IMR-90 (cell line): Measurements from ENCODE around the gene SRGAP3. TPM values are rescaled to one million over a fixed set of nuclear protein-coding genes. Genes with fewer than 3 reads are reported as not detected.

Experiments used
- ATAC-seq: fragments of 200-7000 bp; cut with Tn5 transposase; 2 replicates; pipeline ENCODE4 v1.9.1; 2020; ENCODE audit warnings: low read depth, mild to moderate bottlenecking, moderate library complexity
- BruUV-seq: library from RNA; stranded (reverse); fragments of 400-500 nt; replicated peaks from 2 replicates; lab custom pipeline; 2021; lab: Mats Ljungman, UMichigan
- CTCF ChIA-PET: fragments of 300-600 bp; formaldehyde crosslinking; extraction: SDS; loops from one replicate; lab custom pipeline; 2021; ENCODE audit warnings: antibody characterized with exemption; lab: Yijun Ruan, JAX
- POLR2A ChIA-PET: fragments of 300-600 bp; sonication (Branson Sonifier 250); formaldehyde crosslinking; loops from one replicate; lab custom pipeline; 2022; ENCODE audit warnings: antibody characterized with exemption; ENCODE audit not compliant: unreplicated experiment; lab: Charles Lee
- DNase-seq: peaks from one replicate; pipeline ENCODE4 v3.0.0; 2013
- H2AFZ ChIP-seq: replicated peaks from 2 replicates; pipeline ENCODE3; 2013; ENCODE audit warnings: low read length, mild to moderate bottlenecking; ENCODE audit not compliant: poor library complexity
- H2AK5ac ChIP-seq: 2 replicates; pipeline ENCODE4 v1.6.1; 2013; ENCODE audit warnings: low read depth, low read length, inconsistent platforms
- H2AK9ac ChIP-seq: replicated peaks from 2 replicates; pipeline ENCODE3; 2013; ENCODE audit warnings: mild to moderate bottlenecking, low read depth, low read length, moderate library complexity; ENCODE audit not compliant: poor library complexity
- H2BK120ac ChIP-seq: 2 replicates; pipeline ENCODE4 v1.6.1; 2013; ENCODE audit warnings: low read depth, low read length, inconsistent platforms
- H2BK15ac ChIP-seq: 3 replicates; pipeline ENCODE4 v1.6.1; 2013; ENCODE audit warnings: low read depth, low read length, inconsistent platforms
- H2BK20ac ChIP-seq: 2 replicates; pipeline ENCODE4 v1.6.1; 2013; ENCODE audit warnings: low read depth, mild to moderate bottlenecking, inconsistent platforms, low read length, moderate library complexity
- H2BK5ac ChIP-seq: 2 replicates; pipeline ENCODE4 v1.6.1; 2013; ENCODE audit warnings: mild to moderate bottlenecking, low read depth, low read length, inconsistent platforms; ENCODE audit not compliant: poor library complexity, severe bottlenecking
- H3K14ac ChIP-seq: replicated peaks from 2 replicates; pipeline ENCODE4 v1.6.1; 2013; ENCODE audit warnings: low read depth, low read length, inconsistent platforms
- H3K18ac ChIP-seq: 2 replicates; pipeline ENCODE4 v1.6.1; 2013; ENCODE audit warnings: low read depth, low read length, control low read depth
- H3K23ac ChIP-seq: 2 replicates; pipeline ENCODE4 v1.6.1; 2013; ENCODE audit warnings: low read depth, low read length, inconsistent platforms
- H3K27ac ChIP-seq: 2 replicates; pipeline ENCODE4 v1.5.1; 2013; ENCODE audit warnings: mild to moderate bottlenecking, control low read depth, low read length; ENCODE audit not compliant: insufficient read depth
- H3K27me3 ChIP-seq: 2 replicates; pipeline ENCODE4 v1.6.1; 2013; ENCODE audit warnings: low read length; ENCODE audit not compliant: control insufficient read depth, insufficient read depth
- H3K36me3 ChIP-seq: 2 replicates; pipeline ENCODE4 v1.6.1; 2013; ENCODE audit warnings: low read length, mixed read lengths; ENCODE audit not compliant: control insufficient read depth, insufficient read depth
- H3K4ac ChIP-seq: 2 replicates; pipeline ENCODE4 v1.6.1; 2013; ENCODE audit warnings: low read depth, low read length, inconsistent platforms
- H3K4me1 ChIP-seq: 2 replicates; pipeline ENCODE4 v1.6.1; 2013; ENCODE audit warnings: low read length, mixed read lengths; ENCODE audit not compliant: control insufficient read depth, insufficient read depth
- H3K4me2 ChIP-seq: 2 replicates; pipeline ENCODE4 v1.6.1; 2013; ENCODE audit warnings: low read depth, mild to moderate bottlenecking, control low read depth, low read length, moderate library complexity
- H3K4me3 ChIP-seq: 2 replicates; pipeline ENCODE4 v1.5.1; 2013; ENCODE audit warnings: low read depth, mild to moderate bottlenecking, control low read depth, low read length, moderate library complexity; ENCODE audit not compliant: insufficient read depth
- H3K56ac ChIP-seq: 2 replicates; pipeline ENCODE4 v1.6.1; 2013; ENCODE audit warnings: low read length, inconsistent platforms; ENCODE audit not compliant: insufficient read depth; ENCODE audit errors: extremely low read depth
- H3K79me1 ChIP-seq, 2 experiments: 2 replicates each; pipeline ENCODE4 v1.6.1; 2013; ENCODE audit warnings: low read length in 2 of 2, inconsistent platforms in 1 of 2, low read depth in 1 of 2
- H3K9ac ChIP-seq: 2 replicates; pipeline ENCODE4 v1.6.1; 2013; ENCODE audit warnings: low read depth, low read length, control low read depth
- H3K9me1 ChIP-seq: 2 replicates; pipeline ENCODE4 v1.6.1; 2013; ENCODE audit warnings: low read length, inconsistent platforms; ENCODE audit not compliant: insufficient read depth
- H3K9me3 ChIP-seq: 2 replicates; pipeline ENCODE4 v1.6.1; 2013; ENCODE audit warnings: low read length; ENCODE audit not compliant: control insufficient read depth, insufficient read depth
- H4K20me1 ChIP-seq: 2 replicates; pipeline ENCODE4 v1.6.1; 2013; ENCODE audit warnings: low read length, inconsistent platforms; ENCODE audit not compliant: insufficient read depth
- H4K5ac ChIP-seq: 2 replicates; pipeline ENCODE4 v1.6.1; 2013; ENCODE audit warnings: mild to moderate bottlenecking, low read depth, low read length, control low read depth
- H4K8ac ChIP-seq, 2 experiments: 2 replicates each; pipeline ENCODE4 v1.6.1; 2013; ENCODE audit warnings: low read depth in 2 of 2, low read length in 2 of 2, control low read depth in 1 of 2, inconsistent platforms in 1 of 2
- H4K91ac ChIP-seq: 2 replicates; pipeline ENCODE4 v1.6.1; 2013; ENCODE audit warnings: low read depth, low read length, inconsistent platforms; ENCODE audit not compliant: insufficient read depth
- CEBPB ChIP-seq: IDR thresholded peaks from 2 replicates; pipeline ENCODE4 v1.6.1; 2012; ENCODE audit warnings: low read depth, low read length, improper control_type of control experiment
- CHD1 ChIP-seq: IDR thresholded peaks from 2 replicates; pipeline ENCODE4 v1.6.1; 2012; ENCODE audit warnings: low read depth, low read length, improper control_type of control experiment
- CTCF ChIP-seq: conservative IDR thresholded peaks from 2 replicates; pipeline ENCODE4 v1.5.1; 2012; ENCODE audit warnings: mild to moderate bottlenecking, low read depth, low read length, improper control_type of control experiment
- ELK1 ChIP-seq: fragments of 150-350 bp; IDR thresholded peaks from 2 replicates; pipeline ENCODE4 v1.6.1; 2016; ENCODE audit warnings: low read depth, mild to moderate bottlenecking, low read length, moderate library complexity, borderline replicate concordance
- FOS ChIP-seq: fragments of 150-350 bp; IDR thresholded peaks from 2 replicates; pipeline ENCODE4 v1.6.1; 2016; ENCODE audit warnings: low read depth, low read length
- MAFK ChIP-seq: IDR thresholded peaks from 2 replicates; pipeline ENCODE4 v1.6.1; 2012; ENCODE audit warnings: low read depth, low read length, improper control_type of control experiment
- MAZ ChIP-seq: IDR thresholded peaks from 2 replicates; pipeline ENCODE4 v1.6.1; 2012; ENCODE audit warnings: low read depth, mild to moderate bottlenecking, low read length, improper control_type of control experiment, moderate library complexity, borderline replicate concordance
- MXI1 ChIP-seq: IDR thresholded peaks from 2 replicates; pipeline ENCODE4 v1.6.1; 2012; ENCODE audit warnings: low read depth, mild to moderate bottlenecking, low read length, moderate library complexity, borderline replicate concordance
- NFE2L2 ChIP-seq: fragments of 150-350 bp; IDR thresholded peaks from 2 replicates; pipeline ENCODE4 v1.6.1; 2016; ENCODE audit warnings: low read depth, mild to moderate bottlenecking, low read length
- POLR2A ChIP-seq: IDR thresholded peaks from 2 replicates; pipeline ENCODE4 v1.6.1; 2012; ENCODE audit warnings: mild to moderate bottlenecking, low read depth, low read length
- RAD21 ChIP-seq: IDR thresholded peaks from 2 replicates; pipeline ENCODE4 v1.6.1; 2012; ENCODE audit warnings: low read length, improper control_type of control experiment
- RCOR1 ChIP-seq: IDR thresholded peaks from 2 replicates; pipeline ENCODE4 v1.6.1; 2012; ENCODE audit warnings: mild to moderate bottlenecking, low read length, improper control_type of control experiment; ENCODE audit not compliant: insufficient replicate concordance
- RFX5 ChIP-seq: IDR thresholded peaks from 2 replicates; pipeline ENCODE4 v1.8.0; 2012; ENCODE audit warnings: low read depth, mild to moderate bottlenecking, low read length, moderate library complexity
- SMC3 ChIP-seq: fragments of 150-350 bp; IDR thresholded peaks from 2 replicates; pipeline ENCODE4 v1.6.1; 2016; ENCODE audit warnings: low read depth, mild to moderate bottlenecking, antibody characterized with exemption, low read length, moderate library complexity
- USF2 ChIP-seq: fragments of 150-350 bp; IDR thresholded peaks from 2 replicates; pipeline ENCODE4 v1.6.1; 2017; ENCODE audit warnings: mild to moderate bottlenecking, antibody characterized with exemption, low read length, low read depth
- WGBS, 2 experiments: methylation state at CpG; one replicate each; pipeline versions ENCODE4 v1.1.5 to v1.1.7; 2013; ENCODE audit warnings: missing lambda C conversion rate in 2 of 2; ENCODE audit not compliant: insufficient read length in 1 of 2; ENCODE audit errors: extremely low coverage in 2 of 2; 5-methylcytosine and 5-hydroxymethylcytosine counted together
- dilution Hi-C: fragments of 300-500 bp; cut with HindIII; formaldehyde crosslinking; loops from one replicate; pipeline ENCODE4 v1.14.3; 2018; ENCODE audit warnings: low sequenced_read_pairs; ENCODE audit not compliant: unreplicated experiment
- in situ Hi-C: fragments of 300-500 bp; cut with MboI; formaldehyde crosslinking; loops from 3 replicates; pipeline ENCODE4 v1.14.3; 2019; ENCODE audit warnings: low sequenced_read_pairs, inconsistent platforms, mixed read lengths
- intact Hi-C: fragments of 100-400 bp; cut with micrococcal nuclease; formaldehyde crosslinking; loops from 2 replicates; pipeline ENCODE4 v1.10.0; 2022
- polyA plus RNA-seq, 3 experiments: library from polyadenylated mRNA; depleted of rRNA; stranded (reverse); fragments of >200 nt; gene quantifications; 2 replicates each; pipeline ENCODE4 v1.2.3, GENCODE V29; 2012; ENCODE audit warnings: low replicate concordance in 1 of 3
- total RNA-seq: library from RNA; depleted of rRNA; stranded (reverse); fragments of >200 nt; gene quantifications from 2 replicates; pipeline ENCODE4 v1.2.3, GENCODE V29; 2012

SRGAP3 gene
- total and polyA plus RNA-seq, 2 of the 4 experiments (the other 2 are of a cell fraction) = 0.68 to 1.4 TPM

GRCh38 chr3:9198899-9199335, 50.5 kb downstream of the SRGAP3 start:
- BruUV-seq = no TSS peak
- Histone ChIP-seq H3K9ac (no peak overlapping the region), H2BK5ac (no peak overlapping the region), H3K4me3 (no peak overlapping the region), H3K4me1 (no peaks in the 10 kb centered on the region), H3K23ac (no peak overlapping the region), H4K5ac (no peak overlapping the region), H2BK15ac (no peak overlapping the region), H2BK20ac (no peak overlapping the region), H3K4me2 (no peak overlapping the region), H3K79me1 (no peaks in the 10 kb centered on the region), H3K27me3 (peaks cover 5% of the 10 kb centered on the region; the same call in 1 of the 2 replicates), H3K9me3 (no peaks in the 10 kb centered on the region), H3K4ac (no peak overlapping the region), H2AFZ (no peak overlapping the region), H3K18ac (no peak overlapping the region), H3K36me3 (no peaks in the 10 kb centered on the region), H2AK5ac (no peak overlapping the region), H3K14ac (no peak overlapping the region), H2BK120ac (no peak overlapping the region), H4K91ac (no peak overlapping the region), H3K27ac (no peak overlapping the region), H2AK9ac (no peak overlapping the region), H3K56ac (no peak overlapping the region), H3K9me1 (no peaks in the 10 kb centered on the region), H4K8ac (no peak overlapping the region), H4K20me1 (no peaks in the 10 kb centered on the region)
- in situ Hi-C loops (no loop called here), dilution Hi-C loops (no loop called here), intact Hi-C loops (no loop called here)
- CTCF ChIA-PET = no interaction called here
- WGBS, 2 experiments = 33% methylated on average over 4 of the region's 10 CpGs; no CpG with 5 or more reads in 1 of the 2 experiments
- DNase-seq (no peak), ATAC-seq (no peak)
- TF ChIP-seq FOS = no peak
- no peak for TF ChIP-seq SMC3
- TF ChIP-seq RCOR1 = no peak
- no peak for TF ChIP-seq MXI1
- TF ChIP-seq MAZ = no peak
- no peak for TF ChIP-seq USF2
- TF ChIP-seq MAFK = no peak
- TF ChIP-seq NFE2L2 = no peak
- TF ChIP-seq CHD1 = no peak
- no peak for TF ChIP-seq CEBPB
- TF ChIP-seq POLR2A = no peak
- TF ChIP-seq RFX5 = no peak
- TF ChIP-seq RAD21 = no peak
- no peak for TF ChIP-seq ELK1
- no peak for TF ChIP-seq CTCF
- POLR2A ChIA-PET = no interaction called here
